GM12872 (cell line): ENCODE data around the gene PCDH12.

Experiments
- CTCF ChIP-seq: IDR thresholded peaks from 3 replicates; pipeline ENCODE4 v1.5.1; 2011; ENCODE audit warnings: low read depth, mild to moderate bottlenecking, low read length, moderate library complexity; ENCODE audit not compliant: insufficient read depth

PCDH12 gene

GRCh38 chr5:141976176-141976575, 18.2 kb upstream of the PCDH12 start:
- no peak for TF ChIP-seq CTCF

- no peak for TF ChIP-seq CTCF
Measured at GRCh38 chr5:141973871-141974595, 16.0 kb upstream of the PCDH12 start.

- TF ChIP-seq CTCF, result no peak
Measured at GRCh38 chr5:141969783-141970771, 12.1 kb upstream of the PCDH12 start.

GRCh38 chr5:141968914-141969608, 11.1 kb upstream of the PCDH12 start, which contains the start of gene RNF14:
TSS of gene RNF14 (plus strand) at chr5:141969105. CDS start at chr5:141973589, 4,484 bp downstream.
- TF ChIP-seq CTCF, result peak; percentile 93

GRCh38 chr5:141966963-141967333, 8.9 kb upstream of the PCDH12 start:
- no peak for TF ChIP-seq CTCF

- TF ChIP-seq CTCF, result no peak
Measured at GRCh38 chr5:141966275-141966962, 8.4 kb upstream of the PCDH12 start.
